Stimulated activated CD4-positive, alpha-beta T cell treated with anti-CD3 and anti-CD28 coated beads, Interleukin-4, amount 100 ng/mL, for 24 hours (primary cell): ENCODE results near the gene PRR22.

Source experiments
- DNase-seq: peaks from one replicate; pipeline ENCODE4 v3.0.0-alpha.2; 2020

PRR22 gene

DNA sequence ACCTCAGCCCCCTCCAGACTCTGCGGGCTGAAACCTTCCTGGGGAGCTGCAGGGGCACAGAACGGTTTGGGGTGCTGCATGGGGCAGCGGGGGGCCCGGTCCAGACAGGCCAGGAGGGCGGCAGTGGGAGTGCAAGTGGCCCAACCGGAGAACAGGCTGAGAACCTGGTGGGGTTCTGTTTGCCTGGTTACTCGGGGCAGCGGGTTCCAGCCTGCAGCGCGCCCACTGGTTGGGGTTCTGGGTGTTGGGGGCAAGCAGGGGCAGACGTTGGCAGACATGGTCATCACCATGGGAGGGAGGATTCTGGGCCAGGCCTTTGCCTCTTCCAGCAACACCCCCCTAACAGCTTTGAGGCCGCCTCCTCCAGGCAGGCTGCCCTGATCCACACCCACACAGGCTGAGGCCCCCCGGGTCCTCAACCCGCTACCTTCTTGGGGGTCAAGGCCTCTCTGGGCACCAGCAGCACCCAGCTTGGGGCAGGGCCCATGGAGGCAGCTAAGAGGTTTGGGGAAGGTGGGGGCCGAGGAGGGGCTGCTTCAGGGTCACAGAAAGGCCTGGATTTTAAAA lies at the start of gene PRR22:
PRR22 (minus strand) TSS at position 166 of the 567 bp plus-strand sequence; CDS start at position 80, 86 bp downstream.
- no peak for DNase-seq

DNA sequence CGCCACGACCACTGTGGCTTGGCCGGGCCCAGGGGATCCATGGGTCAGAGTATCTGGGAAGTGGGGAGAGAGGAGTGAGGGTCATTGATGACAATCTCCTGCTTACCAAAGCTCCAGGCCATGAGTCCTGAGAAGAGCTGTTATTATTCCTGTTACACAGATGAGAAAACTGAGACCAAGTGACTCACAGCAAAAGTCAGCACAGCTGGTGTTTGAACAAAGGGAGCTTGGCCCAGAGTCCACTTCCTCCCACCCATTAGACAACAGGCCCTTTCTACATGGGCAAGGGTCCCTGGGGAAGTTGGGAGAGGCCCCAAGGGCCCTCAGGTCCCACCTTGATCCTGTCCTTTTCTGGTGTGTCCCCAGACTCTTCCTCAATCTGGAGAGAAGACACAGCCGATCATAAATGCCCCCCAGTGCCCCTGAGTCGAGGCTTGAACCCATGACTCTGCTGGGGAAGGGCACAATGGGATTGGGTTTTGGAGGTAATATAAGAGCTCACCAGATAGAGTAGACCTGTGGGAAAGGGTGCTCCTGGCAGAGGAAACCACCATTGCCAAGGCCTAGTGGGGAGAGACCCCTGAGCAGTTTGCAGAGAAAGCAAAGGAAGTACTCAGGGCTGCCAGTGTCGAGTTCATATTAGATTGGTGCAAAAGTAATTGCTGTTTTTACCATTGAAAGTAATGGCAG lies 48.1 kb upstream of the PRR22 start:
- DNase-seq, result no peak

- no peak for DNase-seq
These were observed 47.5 kb upstream of the PRR22 start for GRCh38 chr19:5832061-5832460.

DNA sequence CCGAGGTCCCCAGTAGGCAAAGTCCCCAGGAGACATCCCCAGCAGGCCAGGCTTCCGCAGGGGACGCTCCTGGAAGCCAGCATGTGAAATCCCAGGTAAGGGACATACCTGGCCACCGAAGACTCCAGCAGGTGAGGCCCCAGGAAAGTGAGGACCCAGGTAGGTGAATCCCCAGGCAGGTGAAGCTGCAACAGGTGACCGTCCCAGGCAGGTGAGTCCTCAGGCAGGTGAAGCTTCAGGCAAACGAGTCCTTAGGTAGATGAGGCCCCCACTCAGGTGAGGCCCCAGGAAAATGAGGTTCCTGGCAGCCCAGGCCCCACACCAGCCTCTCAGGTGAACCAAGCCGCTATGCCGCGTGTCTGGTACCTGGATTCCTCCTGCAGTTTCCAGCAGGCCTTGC lies 46.6 kb upstream of the PRR22 start:
- DNase-seq, result no peak

DNA sequence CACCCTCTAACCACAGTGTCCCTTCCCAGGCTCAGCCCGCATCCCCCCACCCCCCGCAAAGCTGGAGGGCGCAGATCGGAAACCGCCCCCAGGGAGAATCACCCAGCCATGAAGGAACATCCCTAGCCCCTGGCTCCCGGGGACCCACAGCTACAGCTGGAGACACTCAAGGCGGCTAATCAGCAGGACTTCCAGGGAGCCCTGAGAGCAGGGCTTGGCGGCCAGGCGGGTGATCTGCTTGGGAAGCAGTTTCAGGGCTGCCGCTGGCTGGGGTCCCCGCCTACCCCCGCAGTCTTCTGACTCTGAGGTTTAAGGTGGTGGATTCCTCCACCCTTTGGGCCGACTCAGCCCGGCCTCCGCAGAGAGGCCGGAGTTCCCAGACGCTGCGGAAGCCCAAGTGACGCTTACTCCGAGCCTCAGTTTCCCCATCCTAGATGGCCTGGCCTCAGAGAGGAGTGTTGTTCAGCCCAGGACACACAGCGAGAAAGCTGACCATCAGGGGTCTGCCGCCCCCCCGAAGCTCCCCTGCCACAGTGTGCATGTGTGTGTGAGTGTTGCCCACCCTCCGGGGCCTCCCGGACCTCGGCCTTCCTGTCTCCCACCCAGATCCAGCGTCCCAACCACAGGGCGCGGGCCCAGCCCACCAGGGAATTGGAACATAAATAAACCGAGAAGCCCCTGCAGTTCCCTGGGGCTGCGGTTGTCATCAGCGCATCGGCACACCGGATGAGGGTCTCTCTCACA lies 45.2 kb upstream of the PRR22 start:
- DNase-seq, result no peak

DNA sequence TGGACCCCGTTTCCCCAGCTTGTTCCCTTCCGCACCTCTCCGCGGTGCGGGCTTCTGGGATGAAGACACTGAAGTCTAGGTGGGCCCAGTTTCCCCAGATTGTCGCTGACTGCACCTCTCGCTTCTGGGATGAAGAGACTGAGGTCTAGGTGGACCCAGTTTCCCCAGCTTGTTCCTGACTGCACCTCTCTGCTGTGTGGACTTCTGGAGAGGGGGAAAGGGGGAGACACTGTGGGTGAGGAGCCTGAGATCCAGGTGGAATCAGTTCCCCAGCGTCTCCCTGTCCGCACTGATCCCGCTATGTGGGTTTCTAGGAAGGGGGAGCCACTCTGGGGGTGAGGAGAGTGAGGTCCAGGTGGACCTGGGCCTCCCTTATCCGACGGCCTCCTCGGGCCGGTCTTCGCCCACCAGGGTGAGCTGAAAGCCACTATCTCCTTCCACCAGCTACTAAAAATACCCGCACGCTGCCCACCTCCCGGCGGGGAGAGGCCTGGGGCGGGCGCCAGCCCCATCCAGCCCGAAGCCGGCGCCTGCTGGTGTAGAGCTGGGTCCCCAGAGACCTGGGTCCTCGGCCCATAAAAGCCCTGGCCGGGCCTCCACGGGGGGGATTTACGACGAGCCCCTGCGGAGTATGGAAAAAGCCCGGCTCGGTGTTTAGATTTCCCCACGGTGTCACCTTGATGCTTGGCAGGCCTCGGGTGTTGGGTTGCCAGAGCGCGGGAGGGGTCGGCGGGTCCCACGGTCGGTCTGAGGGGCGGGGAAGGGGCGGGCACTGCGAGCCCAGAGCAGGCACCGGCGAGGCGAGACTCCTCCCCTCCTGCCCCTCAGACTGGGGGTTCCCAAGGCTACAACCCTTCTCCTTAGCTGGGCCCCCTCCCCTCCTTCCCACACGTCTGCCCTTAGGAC lies 44.4 kb upstream of the PRR22 start:
- peak; percentile 19 for DNase-seq

DNA sequence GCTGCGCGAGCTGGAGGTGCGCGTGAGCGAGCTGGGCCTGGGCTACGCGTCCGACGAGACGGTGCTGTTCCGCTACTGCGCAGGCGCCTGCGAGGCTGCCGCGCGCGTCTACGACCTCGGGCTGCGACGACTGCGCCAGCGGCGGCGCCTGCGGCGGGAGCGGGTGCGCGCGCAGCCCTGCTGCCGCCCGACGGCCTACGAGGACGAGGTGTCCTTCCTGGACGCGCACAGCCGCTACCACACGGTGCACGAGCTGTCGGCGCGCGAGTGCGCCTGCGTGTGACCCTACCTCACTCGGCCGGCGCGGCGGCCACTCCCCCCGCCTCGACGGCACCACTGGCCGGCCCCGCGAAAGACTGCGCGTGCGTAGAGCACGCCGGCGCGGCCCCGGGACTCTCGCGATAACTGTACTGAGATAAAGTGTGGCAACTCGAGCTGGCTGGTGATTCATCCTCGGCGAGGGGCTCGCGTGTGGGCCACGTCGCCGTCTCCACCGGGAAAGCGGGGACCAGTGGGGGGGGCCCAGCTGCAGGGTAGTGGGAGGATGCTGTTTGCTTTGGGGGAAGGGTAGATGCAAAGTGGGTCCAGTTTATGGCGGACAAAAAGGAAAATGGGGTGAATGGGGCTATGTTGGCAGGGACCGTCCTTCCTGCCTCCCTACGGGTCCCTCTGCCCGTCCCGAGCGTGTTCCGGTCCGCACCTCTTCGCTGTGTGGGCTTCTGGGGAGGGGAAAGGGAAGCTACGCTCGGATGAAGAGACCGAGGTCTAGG lies 43.5 kb upstream of the PRR22 start:
- DNase-seq, result peak; percentile 94

- DNase-seq, result no peak
These were observed 42.9 kb upstream of the PRR22 start for GRCh38 chr19:5827342-5827890.

DNA sequence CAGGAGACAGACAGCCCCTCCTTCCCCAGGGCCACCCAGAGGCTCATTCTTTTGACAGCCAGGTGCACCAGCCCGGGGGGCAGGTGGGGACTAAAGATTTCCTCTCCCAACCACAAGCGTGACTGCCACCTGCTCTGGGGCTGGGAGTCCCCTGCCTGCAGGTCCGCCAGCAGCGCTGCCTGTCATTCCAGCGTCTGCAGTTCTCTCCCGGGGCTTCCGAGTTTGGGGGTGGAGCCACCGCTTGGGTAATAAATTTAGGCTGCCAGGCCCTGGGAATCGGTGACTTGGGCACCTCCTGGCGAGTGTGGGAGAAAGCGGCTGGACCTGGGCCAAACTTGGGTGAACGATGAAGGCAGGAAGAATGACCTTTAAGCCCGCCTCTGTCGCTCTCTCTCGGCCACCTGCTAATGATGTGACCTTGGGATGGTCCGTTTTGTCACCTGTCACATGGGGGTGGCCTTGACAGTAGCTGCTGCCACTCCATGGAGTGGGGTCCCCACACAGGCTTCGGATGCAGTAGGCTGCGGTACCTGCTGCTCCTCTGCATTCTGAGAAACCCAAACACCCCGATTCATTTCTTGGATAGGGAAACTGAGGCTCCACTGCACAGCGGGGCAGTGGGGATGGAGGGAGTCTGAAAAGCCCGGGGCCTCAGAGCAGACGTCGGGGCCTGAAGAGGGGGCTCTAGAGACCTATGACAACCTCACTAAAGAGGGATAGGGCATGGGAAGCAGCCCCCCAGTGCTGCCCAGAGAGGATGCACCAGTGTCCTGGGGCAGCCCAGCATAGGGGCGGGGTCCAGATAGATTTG lies 42.2 kb upstream of the PRR22 start:
- no peak for DNase-seq

DNA sequence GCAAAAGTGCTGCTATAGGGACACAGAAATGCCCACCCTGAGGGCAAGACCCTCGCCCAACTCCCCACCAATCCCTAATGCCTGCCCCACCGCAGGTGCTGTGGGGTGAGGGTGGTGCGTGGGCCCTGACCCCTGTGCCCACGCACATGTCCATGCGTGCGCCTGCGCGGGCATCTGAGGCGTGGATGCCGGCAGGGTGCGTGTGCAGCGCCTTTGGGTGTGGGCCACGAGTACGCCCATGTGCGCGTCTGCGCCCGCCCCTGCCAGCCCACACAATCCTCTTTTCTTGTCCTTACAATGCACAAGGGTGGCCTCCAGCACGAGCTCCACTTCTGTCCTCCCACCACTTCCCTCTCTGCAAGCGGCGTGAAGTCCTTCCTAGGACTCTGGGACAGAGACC lies 40.6 kb upstream of the PRR22 start:
- no peak for DNase-seq

GRCh38 chr19:5824751-5825150 lies 40.2 kb upstream of the PRR22 start:
- DNase-seq, result no peak

- no peak for DNase-seq
These were observed 39.2 kb upstream of the PRR22 start for GRCh38 chr19:5823579-5824281.

- DNase-seq, result no peak
These were observed 37.8 kb upstream of the PRR22 start for GRCh38 chr19:5822181-5822844.

GRCh38 chr19:5821521-5822180 lies 37.1 kb upstream of the PRR22 start:
- no peak for DNase-seq

DNA sequence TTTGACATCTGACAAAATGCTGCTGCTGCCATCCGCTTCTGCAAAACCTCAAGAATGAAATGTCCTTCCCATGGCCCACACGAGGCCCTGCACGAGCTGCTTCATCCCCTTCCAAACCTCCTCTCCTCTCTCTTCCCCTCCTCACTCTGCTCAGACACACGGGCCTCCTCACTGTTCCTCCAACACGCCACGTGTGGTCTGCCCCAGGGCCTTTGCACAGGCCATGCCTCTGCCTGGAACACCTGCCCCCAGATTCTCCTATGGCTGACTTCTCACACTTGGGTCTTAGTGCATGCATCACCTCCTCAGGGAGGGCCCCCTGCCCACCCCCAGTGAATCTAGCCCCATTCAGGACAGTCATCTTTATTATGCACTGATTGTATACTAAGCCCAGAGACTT lies 36.2 kb upstream of the PRR22 start:
- no peak for DNase-seq

- no peak for DNase-seq
These were observed 34.0 kb upstream of the PRR22 start for GRCh38 chr19:5818594-5818993.

- DNase-seq, result no peak
These were observed 32.7 kb upstream of the PRR22 start for GRCh38 chr19:5817218-5817617.

GRCh38 chr19:5814852-5815246 lies 30.3 kb upstream of the PRR22 start:
- no peak for DNase-seq

DNA sequence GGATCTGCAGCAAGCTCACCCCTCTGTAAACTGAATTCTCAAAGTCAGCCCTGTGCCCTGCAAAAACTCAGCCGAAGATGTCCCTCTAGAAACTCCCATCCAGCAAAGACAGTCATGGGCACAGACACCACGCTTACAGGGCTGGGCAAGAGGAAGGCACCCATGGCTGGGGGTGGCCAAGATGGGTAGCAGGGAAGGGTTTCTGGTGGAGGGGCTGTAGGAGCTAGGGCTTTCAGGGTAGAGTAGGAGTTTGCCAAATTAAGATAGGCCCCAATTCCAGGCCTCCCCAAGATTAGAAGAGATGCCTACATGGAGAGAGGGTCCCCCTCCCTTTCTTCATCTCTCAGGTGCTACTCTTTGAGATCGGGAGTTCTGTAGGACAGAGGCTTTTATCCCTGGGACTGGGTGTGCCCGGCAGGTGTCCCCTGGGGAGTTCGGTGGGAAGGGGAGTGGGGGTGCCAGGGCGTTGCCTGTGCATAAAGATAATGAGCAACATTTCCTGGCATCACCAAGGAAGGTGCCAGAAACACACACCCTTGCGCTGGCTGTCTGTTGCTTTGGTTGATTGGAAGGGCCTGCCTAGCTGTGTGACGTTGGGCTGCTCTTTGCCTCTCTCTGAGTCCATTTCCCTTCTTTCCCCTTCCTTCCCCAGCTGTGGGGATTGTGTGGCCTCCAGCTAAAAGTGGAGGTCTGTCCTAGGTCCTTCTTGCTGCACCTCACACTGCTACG lies 29.7 kb upstream of the PRR22 start:
- no peak for DNase-seq
